ENCODE results near the gene UNC13D. TPM values are rescaled to one million over a fixed set of nuclear protein-coding genes. Genes with fewer than 3 reads are reported as not detected.

UNC13D gene
- total RNA-seq, 3 donors from 2014 or later = 18.4 to 40.2 (median 23.0) TPM

DNA sequence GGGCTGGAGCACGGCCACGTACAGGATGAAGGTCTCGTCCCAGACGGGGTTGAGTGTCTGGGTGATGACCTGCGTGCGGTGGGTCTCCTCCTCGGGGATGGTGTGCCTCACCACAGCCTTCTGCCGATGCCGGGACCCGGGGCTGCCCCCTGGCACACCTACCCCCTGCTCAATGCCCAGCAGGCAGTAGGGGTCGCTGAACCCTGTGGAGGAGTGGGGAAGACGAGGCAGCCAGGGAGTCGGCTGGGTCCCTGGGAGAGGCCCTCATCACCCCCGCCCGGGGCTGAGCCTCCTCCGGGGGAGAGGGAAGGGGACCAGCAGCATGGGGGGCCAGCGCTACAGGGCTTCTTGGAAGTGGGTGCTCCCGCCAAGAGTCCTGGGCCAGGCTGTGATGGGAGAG lies 1.8 kb downstream of the UNC13D start:
- intact Hi-C loops (cut with DNase I, micrococcal nuclease) = no loop called here
- Histone ChIP-seq H3K4me3 (no peak overlapping the region), H3K36me3 (ENCODE audit: low read depth) (peaks cover 2% of the 10 kb centered on the region), H3K9me3 (no peaks in the 10 kb centered on the region), H3K4me1 (ENCODE audit: low read depth) (peaks cover 30% of the 10 kb centered on the region)
- DNase-seq = no peak
- ATAC-seq = no peak
- TF ChIP-seq, protein P1, sequence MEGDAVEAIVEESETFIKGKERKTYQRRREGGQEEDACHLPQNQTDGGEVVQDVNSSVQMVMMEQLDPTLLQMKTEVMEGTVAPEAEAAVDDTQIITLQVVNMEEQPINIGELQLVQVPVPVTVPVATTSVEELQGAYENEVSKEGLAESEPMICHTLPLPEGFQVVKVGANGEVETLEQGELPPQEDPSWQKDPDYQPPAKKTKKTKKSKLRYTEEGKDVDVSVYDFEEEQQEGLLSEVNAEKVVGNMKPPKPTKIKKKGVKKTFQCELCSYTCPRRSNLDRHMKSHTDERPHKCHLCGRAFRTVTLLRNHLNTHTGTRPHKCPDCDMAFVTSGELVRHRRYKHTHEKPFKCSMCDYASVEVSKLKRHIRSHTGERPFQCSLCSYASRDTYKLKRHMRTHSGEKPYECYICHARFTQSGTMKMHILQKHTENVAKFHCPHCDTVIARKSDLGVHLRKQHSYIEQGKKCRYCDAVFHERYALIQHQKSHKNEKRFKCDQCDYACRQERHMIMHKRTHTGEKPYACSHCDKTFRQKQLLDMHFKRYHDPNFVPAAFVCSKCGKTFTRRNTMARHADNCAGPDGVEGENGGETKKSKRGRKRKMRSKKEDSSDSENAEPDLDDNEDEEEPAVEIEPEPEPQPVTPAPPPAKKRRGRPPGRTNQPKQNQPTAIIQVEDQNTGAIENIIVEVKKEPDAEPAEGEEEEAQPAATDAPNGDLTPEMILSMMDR (IDR thresholded peaks at IDR 0.05) = no peak

DNA sequence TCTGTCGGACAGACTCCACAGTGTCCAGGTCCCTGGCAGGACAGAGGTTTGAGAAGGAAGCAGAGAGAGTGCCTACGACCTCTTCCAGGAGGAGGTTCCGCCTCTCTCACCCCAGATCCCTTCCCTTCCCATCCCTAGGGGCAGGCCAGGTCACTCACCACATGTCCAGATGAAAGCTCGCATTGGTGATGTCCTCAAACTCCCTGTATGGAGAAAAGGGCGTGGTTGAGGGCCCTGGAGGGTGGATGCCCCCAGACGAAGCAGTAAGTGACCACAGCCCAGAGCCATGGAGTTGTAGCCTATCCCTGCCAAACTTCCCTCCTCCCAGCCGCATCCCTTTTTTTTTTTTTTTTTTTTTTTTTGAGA lies 3.4 kb downstream of the UNC13D start:
- H3K36me3 ChIP-seq (ENCODE audit: low read depth) = no peaks in the 10 kb centered on the region
- peaks cover 15% of the 10 kb centered on the region for H3K4me1 ChIP-seq (ENCODE audit: low read depth)
- TF ChIP-seq, protein P1 (IDR thresholded peaks at IDR 0.05) = no peak
- no peaks in the 10 kb centered on the region for H3K9me3 ChIP-seq
- intact Hi-C loops (cut with DNase I, micrococcal nuclease) = no loop called here
- no peak overlapping the region for H3K4me3 ChIP-seq
- DNase-seq = no peak
- ATAC-seq = no peak

DNA sequence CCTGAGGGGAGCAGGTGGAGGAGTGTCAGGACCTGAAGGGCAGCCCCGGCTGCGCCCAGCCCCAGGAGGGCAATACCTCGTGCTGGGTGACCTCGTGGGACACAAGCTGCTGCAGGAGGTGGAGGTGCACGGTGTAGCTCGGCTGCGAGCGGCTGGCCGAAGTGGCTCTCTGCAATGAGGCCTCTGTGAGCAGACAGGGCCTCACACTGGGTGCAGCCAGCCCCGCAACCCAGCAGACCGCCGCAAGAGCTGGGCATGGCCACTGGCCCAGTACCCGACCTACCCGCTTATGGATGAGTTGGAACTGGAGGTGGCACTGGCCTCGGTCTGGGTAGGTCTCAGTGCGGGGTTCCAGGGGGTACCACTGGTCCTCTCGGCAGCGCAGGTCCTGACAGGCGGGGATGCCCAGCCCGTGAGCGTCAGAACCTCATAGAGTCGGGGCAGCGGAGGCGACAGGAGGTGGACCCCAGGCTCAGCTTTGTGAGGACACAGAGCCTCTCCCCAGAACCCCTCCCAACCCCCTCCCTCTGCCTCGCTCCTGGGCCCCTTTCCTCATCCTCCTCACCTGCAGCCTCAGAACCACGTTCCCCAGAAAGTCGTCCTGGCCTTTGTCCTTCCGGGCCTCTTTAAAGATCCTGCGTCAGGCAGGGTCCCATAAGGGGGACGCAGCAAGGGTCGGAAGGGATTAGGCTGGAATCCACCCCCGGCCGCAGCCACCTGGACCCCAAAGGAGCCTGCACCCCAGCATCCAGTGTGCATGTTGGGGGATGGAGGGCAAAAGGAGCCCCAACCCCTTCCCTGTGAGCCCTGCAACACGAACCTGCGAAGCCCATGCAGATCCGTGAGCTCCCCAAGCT lies 4.0 kb downstream of the UNC13D start:
- Histone ChIP-seq H3K4me3 (no peak overlapping the region), H3K36me3 (ENCODE audit: low read depth) (no peaks in the 10 kb centered on the region), H3K4me1 (ENCODE audit: low read depth) (peaks cover 9% of the 10 kb centered on the region), H3K9me3 (no peaks in the 10 kb centered on the region)
- ATAC-seq = no peak
- DNase-seq = no peak
- intact Hi-C loops (cut with DNase I, micrococcal nuclease) = no loop called here
- TF ChIP-seq, protein P1 (IDR thresholded peaks at IDR 0.05) = no peak

DNA sequence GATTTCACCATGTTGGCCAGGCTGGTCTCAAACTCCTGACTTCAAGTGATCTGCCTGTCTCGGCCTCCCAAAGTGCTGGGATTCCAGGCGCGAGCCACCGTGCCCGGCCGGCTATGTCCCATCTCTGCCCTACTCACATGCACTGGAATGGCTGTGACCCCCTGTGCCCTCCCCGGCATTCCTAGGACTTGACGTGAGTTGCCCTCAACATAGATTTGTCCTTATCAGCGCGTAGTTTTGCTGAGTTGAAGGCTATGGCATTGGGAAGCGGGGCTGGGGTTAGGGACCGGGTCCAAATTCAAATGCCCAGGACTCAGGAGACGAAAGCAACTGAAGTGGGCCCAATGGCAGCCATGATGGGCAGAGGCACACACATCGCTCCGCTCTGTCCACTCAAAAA lies 5.8 kb downstream of the UNC13D start:
- Histone ChIP-seq H3K4me1 (ENCODE audit: low read depth) (no peaks in the 10 kb centered on the region), H3K36me3 (ENCODE audit: low read depth) (no peaks in the 10 kb centered on the region), H3K9me3 (no peaks in the 10 kb centered on the region), H3K4me3 (no peak overlapping the region)
- ATAC-seq (no peak), DNase-seq (no peak)
- TF ChIP-seq, protein P1 (IDR thresholded peaks at IDR 0.05) = no peak
- intact Hi-C loops (cut with DNase I, micrococcal nuclease) = no loop called here

DNA sequence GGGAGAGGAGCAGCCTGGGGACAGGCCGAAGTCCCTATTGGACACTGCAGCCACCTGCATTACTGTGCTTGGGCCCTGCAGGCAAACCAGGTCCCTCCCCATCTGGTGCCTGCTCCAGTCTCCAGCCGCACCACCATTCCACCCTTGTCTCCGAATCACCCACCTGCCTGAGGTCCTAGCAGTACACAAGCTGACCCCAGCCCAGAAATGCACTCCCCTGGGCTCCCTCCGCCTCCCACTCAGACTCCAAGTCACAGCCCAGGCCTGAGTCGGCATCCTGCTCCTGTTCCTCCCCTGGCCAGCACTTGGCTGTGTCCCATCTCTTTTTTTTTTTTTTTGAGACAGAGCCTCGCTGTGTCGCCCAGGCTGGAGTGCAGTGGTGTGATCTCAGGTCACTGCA lies 6.3 kb downstream of the UNC13D start:
- no peak for DNase-seq
- Histone ChIP-seq H3K4me3 (no peak overlapping the region), H3K36me3 (ENCODE audit: low read depth) (no peaks in the 10 kb centered on the region), H3K4me1 (ENCODE audit: low read depth) (no peaks in the 10 kb centered on the region), H3K9me3 (no peaks in the 10 kb centered on the region)
- intact Hi-C loops (cut with DNase I, micrococcal nuclease) = no loop called here
- TF ChIP-seq, protein P1 (IDR thresholded peaks at IDR 0.05) = no peak
- ATAC-seq = no peak

Measured in mucosa of descending colon (tissue), 3 donors.